Rectal smooth muscle tissue (tissue), 1 donor: Measurements from ENCODE around the gene SFT2D2.
"Not testable (repeated sequence)": the region's sequence is repeated elsewhere in the genome, so short reads cannot be mapped to it uniquely, and the experiment has no call there.

Experiments used
- H3K27ac ChIP-seq: one replicate; pipeline ENCODE4 v1.7.0; 2013; ENCODE audit warnings: low read depth, low read length, inconsistent platforms
- H3K27me3 ChIP-seq: one replicate; pipeline ENCODE4 v1.7.0; 2013; ENCODE audit warnings: low read length; ENCODE audit not compliant: control insufficient read depth, insufficient read depth
- H3K36me3 ChIP-seq: one replicate; pipeline ENCODE4 v1.7.0; 2013; ENCODE audit warnings: low read length; ENCODE audit not compliant: control insufficient read depth, insufficient read depth
- H3K4me1 ChIP-seq: one replicate; pipeline ENCODE4 v1.7.0; 2013; ENCODE audit warnings: low read length; ENCODE audit not compliant: control insufficient read depth, insufficient read depth
- H3K4me3 ChIP-seq: one replicate; pipeline ENCODE4 v1.7.0; 2013; ENCODE audit warnings: low read length
- H3K9ac ChIP-seq: one replicate; pipeline ENCODE4 v1.7.0; 2013; ENCODE audit warnings: low read length

Gene SFT2D2

DNA sequence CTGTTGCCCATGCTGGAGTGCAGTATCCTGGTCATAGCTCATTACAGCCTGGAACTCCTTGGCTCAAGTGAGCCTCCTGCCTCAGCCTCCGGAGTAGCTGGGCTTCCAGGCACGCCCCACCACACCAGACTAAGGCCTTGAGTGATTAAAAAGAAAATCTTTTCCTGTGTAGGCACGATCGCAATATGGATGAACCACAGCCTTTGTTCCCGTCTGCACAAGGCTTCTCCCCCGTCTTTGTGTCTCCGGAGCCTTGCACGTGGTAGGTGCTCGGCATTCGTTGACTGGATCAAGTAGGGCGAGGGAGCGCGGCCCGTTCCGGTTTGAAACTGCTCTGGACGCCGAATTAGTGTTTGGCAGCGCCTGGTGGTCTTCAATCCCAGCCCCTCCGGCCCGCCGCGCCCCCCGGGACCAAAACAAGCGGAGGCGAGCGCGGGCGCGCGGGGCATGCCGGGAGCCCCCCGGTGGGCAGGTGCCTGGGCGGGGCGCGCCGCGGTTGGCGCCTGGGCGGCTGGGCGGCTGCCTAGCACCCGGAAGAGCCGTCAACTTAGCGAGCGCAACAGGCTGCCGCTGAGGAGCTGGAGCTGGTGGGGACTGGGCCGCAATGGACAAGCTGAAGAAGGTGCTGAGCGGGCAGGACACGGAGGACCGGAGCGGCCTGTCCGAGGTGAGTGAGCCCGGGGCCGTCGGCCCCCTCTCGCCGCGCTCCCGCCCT is at the start of gene SFT2D2:
TSS of gene SFT2D2 (plus strand) at position 529 of the 715 bp plus-strand sequence. CDS start at position 605, 76 bp downstream.
- H3K4me1 ChIP-seq = peaks cover 16% of the 10 kb centered on the region
- peak within 1 kb of the TSS; percentile 90 for H3K4me3 ChIP-seq
- peak within 1 kb of the TSS; percentile 83 for H3K27ac ChIP-seq
- H3K27me3 ChIP-seq = no peaks in the 10 kb centered on the region
- peak within 1 kb of the TSS; percentile 80 for H3K9ac ChIP-seq
- peaks cover 4% of the 10 kb centered on the region for H3K36me3 ChIP-seq

GRCh38 chr1:168178227-168178637 is 47.6 kb upstream of the SFT2D2 start:
- Histone ChIP-seq H3K9ac (no peak overlapping the region), H3K27ac (peak overlapping the region; percentile 90), H3K4me1 (peaks cover 5% of the 10 kb centered on the region), H3K27me3 (no peaks in the 10 kb centered on the region), H3K4me3 (peak overlapping the region; percentile 55), H3K36me3 (no peaks in the 10 kb centered on the region)

DNA sequence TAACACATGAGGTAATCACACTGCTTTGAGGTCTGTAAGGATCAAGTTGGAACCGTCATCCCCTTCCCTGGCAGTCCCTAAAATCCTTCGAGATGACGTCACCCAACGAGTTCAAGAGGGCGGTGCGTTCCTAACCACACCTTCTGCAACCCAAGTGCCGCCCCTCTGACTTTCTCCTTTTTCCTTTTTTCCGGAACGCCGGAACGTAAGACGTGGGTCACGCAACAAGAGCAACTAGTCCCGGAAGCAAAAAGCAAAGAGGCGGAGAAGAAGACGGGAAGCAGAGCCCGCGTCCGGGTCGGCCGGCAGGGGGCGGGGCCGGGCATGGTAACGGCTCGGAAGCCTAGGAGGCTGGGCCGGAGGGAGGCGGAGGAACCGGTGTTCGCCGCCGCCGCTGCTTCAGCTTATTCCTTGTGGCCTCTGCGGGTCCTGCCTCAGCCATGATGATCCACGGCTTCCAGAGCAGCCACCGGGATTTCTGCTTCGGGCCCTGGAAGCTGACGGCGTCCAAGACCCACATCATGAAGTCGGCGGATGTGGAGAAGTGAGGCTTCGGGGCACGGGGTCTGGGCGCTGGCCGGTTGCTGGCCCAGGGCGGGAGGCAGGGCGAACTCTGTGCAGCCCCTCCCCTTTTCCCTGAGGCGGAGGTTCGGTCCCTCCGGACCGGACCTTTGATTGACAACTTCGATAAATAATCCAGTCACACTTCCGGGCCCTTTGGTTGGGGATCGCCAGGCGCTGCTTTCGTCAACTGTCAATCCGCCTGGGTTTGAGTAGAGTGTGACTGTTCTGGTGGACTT is 47.0 kb upstream of the SFT2D2 start, which contains the start of gene TIPRL:
TSS of gene TIPRL (plus strand) at position 325 of the 800 bp plus-strand sequence. CDS start at position 441, 116 bp downstream.
- Histone ChIP-seq H3K9ac (peak within 1 kb of the TSS; percentile 89), H3K4me1 (peaks cover 5% of the 10 kb centered on the region), H3K36me3 (no peaks in the 10 kb centered on the region), H3K27ac (peak within 1 kb of the TSS; percentile 91), H3K27me3 (no peaks in the 10 kb centered on the region), H3K4me3 (peak within 1 kb of the TSS; percentile 96)

GRCh38 chr1:168179438-168180147 is 46.2 kb upstream of the SFT2D2 start:
- peak overlapping the region; percentile 91 for H3K27ac ChIP-seq
- peak overlapping the region; percentile 89 for H3K9ac ChIP-seq

DNA sequence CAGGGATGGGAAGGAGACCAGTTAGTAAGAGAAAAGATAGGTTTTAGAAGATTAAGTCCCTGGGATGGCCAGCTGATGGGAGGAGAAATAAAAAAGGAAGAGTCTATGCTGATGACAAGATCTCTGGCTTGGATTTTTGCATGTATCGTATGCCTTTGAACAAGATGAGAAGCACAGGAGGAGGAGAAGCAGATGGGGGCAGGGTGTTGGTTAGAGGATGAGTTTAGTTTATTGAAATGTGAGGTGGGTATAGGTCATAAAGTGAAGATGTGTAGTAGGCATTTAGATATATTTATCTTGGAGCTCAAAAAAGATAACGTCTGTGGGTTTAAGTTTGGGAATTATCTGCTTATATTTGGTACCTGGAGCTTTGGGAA is 45.7 kb upstream of the SFT2D2 start:
- H3K27me3 ChIP-seq = no peaks in the 10 kb centered on the region
- peak overlapping the region; percentile 96 for H3K4me3 ChIP-seq
- peaks cover 5% of the 10 kb centered on the region for H3K4me1 ChIP-seq
- no peaks in the 10 kb centered on the region for H3K36me3 ChIP-seq
- no peak overlapping the region for H3K9ac ChIP-seq
- H3K27ac ChIP-seq = no peak overlapping the region

More at GRCh38 chr1:168179438-168180147, 46.2 kb upstream of the SFT2D2 start:
- Histone ChIP-seq H3K36me3 (no peaks in the 10 kb centered on the region), H3K4me3 (peak overlapping the region; percentile 96), H3K4me1 (peaks cover 5% of the 10 kb centered on the region), H3K27me3 (no peaks in the 10 kb centered on the region)

GRCh38 chr1:168181063-168181720 is 44.6 kb upstream of the SFT2D2 start:
- not testable (repeated sequence) for H3K9ac ChIP-seq, H3K27ac ChIP-seq, H3K4me1 ChIP-seq, H3K4me3 ChIP-seq, H3K27me3 ChIP-seq, H3K36me3 ChIP-seq

- H3K27ac ChIP-seq = no peak overlapping the region
- H3K9ac ChIP-seq = no peak overlapping the region
- H3K4me1 ChIP-seq = no peaks in the 10 kb centered on the region
- no peaks in the 10 kb centered on the region for H3K27me3 ChIP-seq
- H3K36me3 ChIP-seq = no peaks in the 10 kb centered on the region
- H3K4me3 ChIP-seq = no peak overlapping the region
These were observed 38.6 kb upstream of the SFT2D2 start for GRCh38 chr1:168187177-168187576.

GRCh38 chr1:168190403-168190802 is 35.4 kb upstream of the SFT2D2 start:
- Histone ChIP-seq H3K36me3 (peaks cover 3% of the 10 kb centered on the region), H3K27ac (no peak overlapping the region), H3K4me3 (no peak overlapping the region)

DNA sequence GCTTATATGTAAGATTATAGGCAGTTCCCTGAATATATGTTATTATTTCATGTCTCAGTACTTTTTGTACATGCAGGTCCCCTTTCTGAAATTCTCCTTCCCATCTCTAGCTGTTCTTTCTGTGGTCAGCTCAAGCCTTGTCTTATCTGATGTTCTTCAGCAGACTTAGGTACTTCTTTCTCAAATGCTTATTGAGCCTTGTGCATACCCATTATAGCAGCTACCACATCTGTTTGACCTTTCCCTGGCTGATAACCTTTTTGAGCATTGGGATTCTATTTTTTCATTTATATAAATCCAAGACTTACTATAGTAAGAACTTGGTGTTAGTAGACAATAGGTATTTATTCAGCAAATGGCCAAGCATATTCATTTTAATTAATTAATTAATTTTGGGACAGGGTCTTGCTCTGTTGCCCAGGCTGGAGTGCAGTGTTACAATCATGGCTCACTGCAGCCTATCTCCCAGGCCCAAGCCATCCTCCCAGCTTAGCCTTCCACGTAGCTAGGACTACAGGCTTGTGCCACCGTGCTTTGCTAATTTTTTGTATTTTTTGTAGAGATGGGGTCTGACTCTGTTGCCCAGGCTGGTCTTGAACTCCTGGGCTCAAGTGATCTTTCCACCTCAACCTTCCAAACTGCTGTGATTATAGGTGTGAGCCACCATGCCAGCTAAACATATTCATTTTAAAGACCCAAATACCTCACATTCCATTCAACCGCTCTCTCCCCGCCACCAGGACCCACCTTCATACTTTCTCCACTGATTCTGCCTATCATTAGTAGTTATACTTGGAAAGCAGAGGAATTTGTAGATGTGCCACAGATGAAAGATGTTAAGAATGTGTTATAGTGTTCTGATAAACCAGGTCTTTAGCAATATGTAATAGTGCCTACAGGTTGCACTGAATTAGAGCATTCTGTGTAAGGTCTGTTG is 30.3 kb upstream of the SFT2D2 start:
- Histone ChIP-seq H3K4me3 (no peak overlapping the region), H3K9ac (no peak overlapping the region), H3K4me1 (no peaks in the 10 kb centered on the region), H3K27ac (no peak overlapping the region), H3K36me3 (peaks cover 7% of the 10 kb centered on the region), H3K27me3 (no peaks in the 10 kb centered on the region)

More at GRCh38 chr1:168190403-168190802, 35.4 kb upstream of the SFT2D2 start:
- Histone ChIP-seq H3K27me3 (no peaks in the 10 kb centered on the region), H3K4me1 (no peaks in the 10 kb centered on the region), H3K9ac (no peak overlapping the region)

DNA sequence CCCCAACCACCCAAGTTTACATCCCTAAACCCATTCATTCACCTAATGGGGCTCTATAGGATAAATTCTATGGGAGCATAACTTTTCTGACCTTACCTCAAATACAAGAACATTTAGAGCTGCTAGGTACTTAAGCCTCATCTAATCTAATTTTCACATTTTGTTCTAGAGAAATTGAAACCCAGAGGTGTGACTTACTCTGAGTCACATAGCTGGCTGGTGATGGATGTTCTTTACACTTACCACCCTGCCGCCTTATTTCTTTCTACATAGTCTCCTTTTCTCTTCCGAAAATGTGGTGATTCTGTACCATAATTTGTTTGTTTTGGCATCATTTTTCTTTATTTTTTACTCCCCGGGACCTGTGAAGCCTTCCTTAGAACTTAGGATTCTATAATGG is 26.7 kb upstream of the SFT2D2 start:
- no peak overlapping the region for H3K9ac ChIP-seq
- H3K36me3 ChIP-seq = peaks cover 7% of the 10 kb centered on the region
- no peaks in the 10 kb centered on the region for H3K4me1 ChIP-seq
- no peaks in the 10 kb centered on the region for H3K27me3 ChIP-seq
- H3K4me3 ChIP-seq = no peak overlapping the region
- no peak overlapping the region for H3K27ac ChIP-seq

DNA sequence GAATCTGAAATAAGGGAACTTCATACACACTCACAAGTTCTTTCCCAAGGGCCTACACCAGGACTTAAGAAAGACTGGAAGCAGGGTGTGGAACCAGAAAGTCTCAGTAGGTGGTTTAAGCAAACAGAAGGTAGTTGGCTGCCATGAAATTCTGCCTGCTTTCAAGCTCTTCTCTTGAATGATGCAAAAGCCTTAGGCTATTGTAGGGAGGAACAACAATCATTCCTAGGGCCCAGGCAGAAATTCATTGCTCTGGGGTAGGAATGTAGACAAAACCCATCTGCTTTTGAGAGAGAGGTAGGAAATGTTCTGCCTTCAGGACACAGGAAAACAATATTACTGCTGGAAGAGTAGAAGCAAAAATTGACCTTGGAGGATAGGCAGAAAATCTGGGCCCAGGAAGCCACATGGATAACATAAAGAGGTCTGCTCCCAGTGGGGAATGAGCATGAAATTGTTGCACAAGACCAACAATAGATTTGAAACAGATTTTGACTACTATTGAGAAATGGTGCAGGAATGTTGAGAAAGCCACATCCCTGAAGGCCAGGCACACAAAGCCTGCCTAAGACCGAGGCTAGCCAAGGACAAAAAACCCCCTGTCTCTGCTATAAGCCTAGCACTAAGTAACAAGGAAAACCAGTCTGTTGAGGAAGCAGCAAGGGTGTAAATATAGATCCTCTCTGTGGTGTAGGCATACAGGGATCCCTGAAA is 22.7 kb upstream of the SFT2D2 start:
- Histone ChIP-seq H3K4me3 (no peak overlapping the region), H3K27ac (no peak overlapping the region), H3K4me1 (no peaks in the 10 kb centered on the region), H3K27me3 (no peaks in the 10 kb centered on the region), H3K36me3 (no peaks in the 10 kb centered on the region), H3K9ac (no peak overlapping the region)
